Measurements from ENCODE around the gene MGME1. TPM values are rescaled to one million over a fixed set of nuclear protein-coding genes. Genes with fewer than 3 reads are reported as not detected.

MGME1 gene
- total and polyA plus RNA-seq, 2 donors (not counting 1 experiment from before 2014, with no cell fraction given) = 11.7 to 11.9 TPM

- Histone ChIP-seq H3K4me1 (ENCODE audit: control insufficient read depth, extremely low read depth, insufficient read depth, low read length) (peaks cover 2% of the 10 kb centered on the region), H3K9me3 (ENCODE audit: control insufficient read depth, insufficient read depth, low read depth, low read length) (no peaks in the 10 kb centered on the region), H3K27me3 (ENCODE audit: control insufficient read depth, insufficient read depth, low read length) (no peaks in the 10 kb centered on the region), H3K27ac (ENCODE audit: insufficient read depth, low read length) (no peak overlapping the region), H3K4me3 (replicated peaks in 1 of 4; ENCODE audit: control extremely low read depth in 1 of 4, insufficient read depth in 1 of 4, low read depth in 3 of 4, low read length in 4 of 4) (no peak overlapping the region), H3K4me2 (ENCODE audit: extremely low read depth, insufficient read depth, low read length) (no peak overlapping the region), H3K36me3 (ENCODE audit: control insufficient read depth, insufficient read depth, low read length) (peaks cover 33% of the 10 kb centered on the region), H3K79me2 (ENCODE audit: control insufficient read depth, insufficient read depth, low read length) (no peaks in the 10 kb centered on the region), H2AFZ (ENCODE audit: low read length) (no peak overlapping the region), H3K9ac (ENCODE audit: insufficient read depth, low read length) (no peak overlapping the region), H4K20me1 (ENCODE audit: control insufficient read depth, extremely low read depth, insufficient read depth, low read length) (no peaks in the 10 kb centered on the region)
- DNase-seq (ENCODE audit: low read depth in 2 of 2) = no peak
- TF ChIP-seq, protein P1, sequence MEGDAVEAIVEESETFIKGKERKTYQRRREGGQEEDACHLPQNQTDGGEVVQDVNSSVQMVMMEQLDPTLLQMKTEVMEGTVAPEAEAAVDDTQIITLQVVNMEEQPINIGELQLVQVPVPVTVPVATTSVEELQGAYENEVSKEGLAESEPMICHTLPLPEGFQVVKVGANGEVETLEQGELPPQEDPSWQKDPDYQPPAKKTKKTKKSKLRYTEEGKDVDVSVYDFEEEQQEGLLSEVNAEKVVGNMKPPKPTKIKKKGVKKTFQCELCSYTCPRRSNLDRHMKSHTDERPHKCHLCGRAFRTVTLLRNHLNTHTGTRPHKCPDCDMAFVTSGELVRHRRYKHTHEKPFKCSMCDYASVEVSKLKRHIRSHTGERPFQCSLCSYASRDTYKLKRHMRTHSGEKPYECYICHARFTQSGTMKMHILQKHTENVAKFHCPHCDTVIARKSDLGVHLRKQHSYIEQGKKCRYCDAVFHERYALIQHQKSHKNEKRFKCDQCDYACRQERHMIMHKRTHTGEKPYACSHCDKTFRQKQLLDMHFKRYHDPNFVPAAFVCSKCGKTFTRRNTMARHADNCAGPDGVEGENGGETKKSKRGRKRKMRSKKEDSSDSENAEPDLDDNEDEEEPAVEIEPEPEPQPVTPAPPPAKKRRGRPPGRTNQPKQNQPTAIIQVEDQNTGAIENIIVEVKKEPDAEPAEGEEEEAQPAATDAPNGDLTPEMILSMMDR (conservative IDR thresholded peaks at IDR 0.05 in 1 of 2, IDR thresholded peaks at IDR 0.05 in 1 of 2; ENCODE audit: low read depth in 1 of 2, low read length in 2 of 2) = no peak
- TF ChIP-seq EZH2 (IDR thresholded peaks at IDR 0.05; ENCODE audit: low read length, missing control alignments) = no peak
Measured at GRCh38 chr20:17943343-17943742, 25.5 kb upstream of the MGME1 start.

DNA sequence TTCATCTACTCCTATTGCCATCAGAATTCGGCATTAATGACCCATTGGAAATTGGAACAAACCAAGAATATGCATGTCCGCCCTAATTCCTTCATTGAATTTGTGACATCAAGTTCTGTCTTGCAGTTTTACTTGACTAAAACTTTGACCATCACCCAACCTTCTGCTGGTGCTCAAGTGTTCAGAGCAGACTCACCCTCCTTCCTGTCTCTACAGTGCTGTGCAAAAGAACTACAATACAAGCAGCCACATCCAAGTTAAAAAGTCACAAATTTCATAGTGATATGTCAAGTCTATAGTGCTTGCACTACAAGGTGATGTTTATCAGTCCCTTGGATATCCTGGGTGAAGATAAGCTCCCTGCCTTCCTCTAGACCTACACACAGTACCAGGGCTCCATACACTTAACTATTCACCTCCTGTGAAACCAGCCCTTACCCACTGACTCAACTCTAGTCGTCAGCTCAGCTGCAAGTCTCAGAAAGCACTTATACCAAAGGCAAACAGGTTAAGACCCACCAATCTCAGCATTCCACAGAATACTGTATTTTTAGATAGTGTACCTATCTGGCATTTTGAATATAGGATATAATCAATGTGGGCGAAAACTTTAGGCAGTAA lies 23.9 kb upstream of the MGME1 start:
- Histone ChIP-seq H3K9me3 (ENCODE audit: control insufficient read depth, insufficient read depth, low read depth, low read length) (no peaks in the 10 kb centered on the region), H4K20me1 (ENCODE audit: control insufficient read depth, extremely low read depth, insufficient read depth, low read length) (no peaks in the 10 kb centered on the region), H3K36me3 (ENCODE audit: control insufficient read depth, insufficient read depth, low read length) (peaks cover 37% of the 10 kb centered on the region), H3K27ac (ENCODE audit: insufficient read depth, low read length) (no peak overlapping the region), H3K4me2 (ENCODE audit: extremely low read depth, insufficient read depth, low read length) (no peak overlapping the region), H3K79me2 (ENCODE audit: control insufficient read depth, insufficient read depth, low read length) (peaks cover 2% of the 10 kb centered on the region), H3K27me3 (ENCODE audit: control insufficient read depth, insufficient read depth, low read length) (no peaks in the 10 kb centered on the region), H3K4me3 (replicated peaks in 1 of 4; ENCODE audit: control extremely low read depth in 1 of 4, insufficient read depth in 1 of 4, low read depth in 3 of 4, low read length in 4 of 4) (no peak overlapping the region), H3K4me1 (ENCODE audit: control insufficient read depth, extremely low read depth, insufficient read depth, low read length) (no peaks in the 10 kb centered on the region), H3K9ac (ENCODE audit: insufficient read depth, low read length) (no peak overlapping the region), H2AFZ (ENCODE audit: low read length) (no peak overlapping the region)
- TF ChIP-seq, protein P1 (conservative IDR thresholded peaks at IDR 0.05 in 1 of 2, IDR thresholded peaks at IDR 0.05 in 1 of 2; ENCODE audit: low read depth in 1 of 2, low read length in 2 of 2) = no peak
- no peak for DNase-seq (ENCODE audit: low read depth in 2 of 2)

- Histone ChIP-seq H3K36me3 (ENCODE audit: control insufficient read depth, insufficient read depth, low read length) (peaks cover 41% of the 10 kb centered on the region), H3K4me1 (ENCODE audit: control insufficient read depth, extremely low read depth, insufficient read depth, low read length) (no peaks in the 10 kb centered on the region), H3K27me3 (ENCODE audit: control insufficient read depth, insufficient read depth, low read length) (no peaks in the 10 kb centered on the region), H3K27ac (ENCODE audit: insufficient read depth, low read length) (no peak overlapping the region), H3K9ac (ENCODE audit: insufficient read depth, low read length) (no peak overlapping the region), H2AFZ (ENCODE audit: low read length) (no peak overlapping the region), H3K79me2 (ENCODE audit: control insufficient read depth, insufficient read depth, low read length) (peaks cover 6% of the 10 kb centered on the region), H3K4me2 (ENCODE audit: extremely low read depth, insufficient read depth, low read length) (no peak overlapping the region), H3K4me3 (replicated peaks in 1 of 4; ENCODE audit: control extremely low read depth in 1 of 4, insufficient read depth in 1 of 4, low read depth in 3 of 4, low read length in 4 of 4) (no peak overlapping the region), H4K20me1 (ENCODE audit: control insufficient read depth, extremely low read depth, insufficient read depth, low read length) (no peaks in the 10 kb centered on the region), H3K9me3 (ENCODE audit: control insufficient read depth, insufficient read depth, low read depth, low read length) (no peaks in the 10 kb centered on the region)
- DNase-seq (ENCODE audit: low read depth in 2 of 2) = no peak
- TF ChIP-seq EZH2 (IDR thresholded peaks at IDR 0.05; ENCODE audit: low read length, missing control alignments) = no peak
- TF ChIP-seq, protein P1 (conservative IDR thresholded peaks at IDR 0.05 in 1 of 2, IDR thresholded peaks at IDR 0.05 in 1 of 2; ENCODE audit: low read depth in 1 of 2, low read length in 2 of 2) = no peak
Measured at GRCh38 chr20:17946040-17946439, 22.8 kb upstream of the MGME1 start.

All from fibroblast of lung (primary cell).